Eye (tissue), 1 donor: ENCODE results near the gene EPS8L2.
A peak's percentile ranks its signal among the peaks of the same experiment; 100 is the strongest.
"Not testable (repeated sequence)": the region's sequence is repeated elsewhere in the genome, so short reads cannot be mapped to it uniquely, and the experiment has no call there.

Source experiments
- DNase-seq: peaks from one replicate; pipeline ENCODE4 v3.0.0-alpha.2; 2015

The EPS8L2 gene

GRCh38 chr11:705646-706438 lies at the start of gene EPS8L2:
EPS8L2 (plus strand) TSS chr11:706231; CDS start chr11:709408, 3,177 bp downstream.
- no peak for DNase-seq

GRCh38 chr11:656426-656825 lies 49.6 kb upstream of the EPS8L2 start:
- DNase-seq, result no peak

GRCh38 chr11:656866-657265 lies 49.2 kb upstream of the EPS8L2 start:
- DNase-seq, result no peak

GRCh38 chr11:657691-658126 lies 48.3 kb upstream of the EPS8L2 start:
- no peak for DNase-seq

GRCh38 chr11:659532-660085 lies 46.4 kb upstream of the EPS8L2 start:
- DNase-seq, result no peak

- DNase-seq, result no peak
These were observed 45.8 kb upstream of the EPS8L2 start for GRCh38 chr11:660281-660680.

GRCh38 chr11:660681-661444 lies 45.2 kb upstream of the EPS8L2 start:
- no peak for DNase-seq

- peak; percentile 72 for DNase-seq
These were observed 43.2 kb upstream of the EPS8L2 start for GRCh38 chr11:662689-663274.

- peak; percentile 71 for DNase-seq
These were observed 40.8 kb upstream of the EPS8L2 start for GRCh38 chr11:665062-665703.

- no peak for DNase-seq
These were observed 40.2 kb upstream of the EPS8L2 start for GRCh38 chr11:665704-666281.

- DNase-seq, result no peak
These were observed 32.2 kb upstream of the EPS8L2 start for GRCh38 chr11:673866-674265.

GRCh38 chr11:674406-674805 lies 31.6 kb upstream of the EPS8L2 start:
- DNase-seq, result no peak

GRCh38 chr11:678297-678696 lies 27.7 kb upstream of the EPS8L2 start:
- DNase-seq, result no peak

- no peak for DNase-seq
These were observed 26.5 kb upstream of the EPS8L2 start for GRCh38 chr11:679271-680207.

GRCh38 chr11:680476-680875 lies 25.6 kb upstream of the EPS8L2 start:
- no peak for DNase-seq

GRCh38 chr11:680970-681369 lies 25.1 kb upstream of the EPS8L2 start:
- DNase-seq, result no peak

GRCh38 chr11:686451-687243 lies 19.4 kb upstream of the EPS8L2 start:
- DNase-seq, result no peak

- no peak for DNase-seq
These were observed 18.3 kb upstream of the EPS8L2 start for GRCh38 chr11:687751-688150.

GRCh38 chr11:688681-689080 lies 17.4 kb upstream of the EPS8L2 start:
- DNase-seq, result no peak

GRCh38 chr11:689625-690024 lies 16.4 kb upstream of the EPS8L2 start:
- DNase-seq, result no peak

- DNase-seq, result not testable (repeated sequence)
These were observed 15.8 kb upstream of the EPS8L2 start for GRCh38 chr11:690244-690643.
